H9 (cell line): ENCODE measurements around the gene PPP2R2B. TPM values are rescaled to one million over a fixed set of nuclear protein-coding genes. Genes with fewer than 3 reads are reported as not detected.

Experiments used
- DNase-seq: peaks from one replicate; pipeline ENCODE4 v3.0.0-alpha.2; 2017
- H2AFZ ChIP-seq: one replicate; pipeline ENCODE4 v1.6.1; 2013; ENCODE audit warnings: mild to moderate bottlenecking, low read length, control low read depth, moderate library complexity
- H2AK5ac ChIP-seq: 2 replicates; pipeline ENCODE4 v1.6.1; 2013; ENCODE audit warnings: low read length, control low read depth, mixed read lengths; ENCODE audit not compliant: insufficient read length
- H2BK120ac ChIP-seq: one replicate; pipeline ENCODE4 v1.6.1; 2013; ENCODE audit warnings: low read depth, mild to moderate bottlenecking, low read length, control low read depth, inconsistent platforms; ENCODE audit not compliant: poor library complexity, severe bottlenecking
- H2BK12ac ChIP-seq: 2 replicates; pipeline ENCODE4 v1.6.1; 2013; ENCODE audit warnings: low read length, control low read depth, mixed read lengths, low read depth; ENCODE audit not compliant: insufficient read length
- H2BK15ac ChIP-seq: 2 replicates; pipeline ENCODE4 v1.6.1; 2013; ENCODE audit warnings: low read depth, low read length, control low read depth
- H2BK20ac ChIP-seq: one replicate; pipeline ENCODE4 v1.6.1; 2013; ENCODE audit warnings: low read depth, mild to moderate bottlenecking, low read length, control low read depth, inconsistent platforms; ENCODE audit not compliant: poor library complexity, severe bottlenecking
- H2BK5ac ChIP-seq: 2 replicates; pipeline ENCODE4 v1.6.1; 2013; ENCODE audit warnings: low read length, control low read depth, mixed read lengths; ENCODE audit not compliant: insufficient read length
- H3K14ac ChIP-seq: 2 replicates; pipeline ENCODE4 v1.6.1; 2013; ENCODE audit warnings: low read length, control low read depth; ENCODE audit not compliant: insufficient read depth
- H3K18ac ChIP-seq: 2 replicates; pipeline ENCODE4 v1.6.1; 2013; ENCODE audit warnings: low read depth, mild to moderate bottlenecking, mixed read lengths, low read length, control low read depth; ENCODE audit not compliant: insufficient read length
- H3K23ac ChIP-seq: 2 replicates; pipeline ENCODE4 v1.6.1; 2013; ENCODE audit warnings: low read length, control low read depth, mixed read lengths, low read depth; ENCODE audit not compliant: insufficient read length
- H3K23me2 ChIP-seq: 2 replicates; pipeline ENCODE4 v1.6.1; 2013; ENCODE audit warnings: low read depth, mild to moderate bottlenecking, mixed read lengths, low read length, control low read depth; ENCODE audit not compliant: insufficient read length, poor library complexity, severe bottlenecking
- H3K27ac ChIP-seq: 2 replicates; pipeline ENCODE4 v1.5.1; 2013; ENCODE audit warnings: low read length, control low read depth, mixed read lengths, low read depth; ENCODE audit not compliant: insufficient read length
- H3K27me3 ChIP-seq: 2 replicates; pipeline ENCODE4 v1.6.1; 2013; ENCODE audit warnings: low read length, control low read depth, inconsistent platforms; ENCODE audit not compliant: insufficient read depth
- H3K4ac ChIP-seq: 2 replicates; pipeline ENCODE4 v1.6.1; 2013; ENCODE audit warnings: low read depth, mild to moderate bottlenecking, control low read depth, inconsistent platforms, low read length, moderate library complexity
- H3K4me1 ChIP-seq: 2 replicates; pipeline ENCODE4 v1.6.1; 2013; ENCODE audit warnings: low read length, control low read depth, inconsistent platforms; ENCODE audit not compliant: insufficient read depth
- H3K4me2 ChIP-seq: 2 replicates; pipeline ENCODE4 v1.6.1; 2013; ENCODE audit warnings: low read length, control low read depth, mixed read lengths; ENCODE audit not compliant: insufficient read length, insufficient read depth
- H3K56ac ChIP-seq: 2 replicates; pipeline ENCODE4 v1.6.1; 2013; ENCODE audit warnings: low read depth, mild to moderate bottlenecking, mixed read lengths, low read length, control low read depth; ENCODE audit not compliant: insufficient read length
- H3K79me1 ChIP-seq: 2 replicates; pipeline ENCODE4 v1.6.1; 2013; ENCODE audit warnings: low read depth, mild to moderate bottlenecking, moderate library complexity, low read length, control low read depth, inconsistent platforms; ENCODE audit not compliant: insufficient read depth, poor library complexity, severe bottlenecking
- H3K79me2 ChIP-seq: 2 replicates; pipeline ENCODE4 v1.6.1; 2013; ENCODE audit warnings: low read length, control low read depth, inconsistent platforms; ENCODE audit not compliant: insufficient read depth
- H3K9ac ChIP-seq: 2 replicates; pipeline ENCODE4 v1.6.1; 2013; ENCODE audit warnings: low read length, control low read depth, mixed read lengths; ENCODE audit not compliant: insufficient read length; ENCODE audit errors: extremely low read depth
- H3K9me3 ChIP-seq: one replicate; pipeline ENCODE4 v1.6.1; 2013; ENCODE audit warnings: low read depth, low read length, inconsistent platforms; ENCODE audit not compliant: control insufficient read depth
- H3T11ph ChIP-seq: one replicate; pipeline ENCODE4 v1.6.1; 2013; ENCODE audit warnings: mild to moderate bottlenecking, low read length, control low read depth, inconsistent platforms
- H4K20me1 ChIP-seq: one replicate; pipeline ENCODE4 v1.6.1; 2013; ENCODE audit not compliant: control insufficient read depth, insufficient read length, insufficient read depth
- H4K5ac ChIP-seq: 2 replicates; pipeline ENCODE4 v1.6.1; 2013; ENCODE audit warnings: low read depth, mild to moderate bottlenecking, mixed read lengths, low read length, control low read depth; ENCODE audit not compliant: insufficient read length
- H4K8ac ChIP-seq: replicated peaks from 2 replicates; pipeline ENCODE4 v1.6.1; 2013; ENCODE audit warnings: low read length, control low read depth, mixed read lengths, low read depth; ENCODE audit not compliant: insufficient read length
- H4K91ac ChIP-seq: 2 replicates; pipeline ENCODE4 v1.6.1; 2013; ENCODE audit warnings: low read depth, mild to moderate bottlenecking, moderate library complexity, mixed read lengths, low read length, control low read depth; ENCODE audit not compliant: insufficient read length
- H3K27ac Mint-ChIP-seq, 3 experiments: 2 replicates in 2 of 3; 3 replicates in 1 of 3; pipeline ENCODE4 v1.8.0; 2020 to 2021; ENCODE audit warnings: mixed read lengths in 3 of 3, mild to moderate bottlenecking in 1 of 3, moderate library complexity in 1 of 3
- H3K27me3 Mint-ChIP-seq: 2 replicates; pipeline ENCODE4 v1.8.0; 2021; ENCODE audit warnings: low read depth, mild to moderate bottlenecking, moderate library complexity, mixed read lengths
- H3K36me3 Mint-ChIP-seq, 3 experiments: 2 replicates in 2 of 3; 3 replicates in 1 of 3; pipeline ENCODE4 v1.8.0; 2020 to 2021; ENCODE audit warnings: low read depth in 3 of 3, mixed read lengths in 3 of 3; ENCODE audit not compliant: insufficient read depth in 1 of 3
- H3K4me1 Mint-ChIP-seq, 2 experiments: 2 replicates each; pipeline ENCODE4 v1.8.0; 2020; ENCODE audit warnings: mixed read lengths in 2 of 2
- H3K4me3 Mint-ChIP-seq, 2 experiments: 2 replicates in 1 of 2; 3 replicates in 1 of 2; pipeline ENCODE4 v1.8.0; 2020 to 2021; ENCODE audit warnings: mild to moderate bottlenecking in 2 of 2, mixed read lengths in 2 of 2, moderate library complexity in 1 of 2
- H3K9me3 Mint-ChIP-seq, 2 experiments: 2 replicates in 1 of 2; 3 replicates in 1 of 2; pipeline ENCODE4 v1.8.0; 2020; ENCODE audit warnings: mild to moderate bottlenecking in 2 of 2, mixed read lengths in 2 of 2, moderate library complexity in 1 of 2
- CTCF ChIP-seq: fragments of 200-600 bp; sonication (generic); conservative IDR thresholded peaks from 3 replicates; pipeline ENCODE4 v1.8.0; 2021; ENCODE audit warnings: antibody characterized with exemption, mild to moderate bottlenecking
- WGBS: extraction: QIAGEN DNeasy Blood & Tissue Kit; methylation state at CpG from one replicate; pipeline ENCODE4 v1.1.7; 2013; ENCODE audit warnings: missing lambda C conversion rate, low lambda C conversion rate, mixed read lengths; ENCODE audit not compliant: insufficient read length; ENCODE audit errors: extremely low coverage; 5-methylcytosine and 5-hydroxymethylcytosine counted together
- total RNA-seq: library from RNA; stranded (reverse); gene quantifications from 2 replicates; pipeline ENCODE4 v1.2.1, GENCODE V29; 2021

Gene PPP2R2B
- total RNA-seq, 1 experiment from 2014 or later, result 14.3 TPM

GRCh38 chr5:146695646-146696045 lies 182.9 kb downstream of the PPP2R2B start:
- H2BK15ac ChIP-seq, result no peak overlapping the region
- H3K79me2 ChIP-seq, result no peaks in the 10 kb centered on the region
- no peak overlapping the region for H2BK5ac ChIP-seq
- H3K18ac ChIP-seq, result no peak overlapping the region
- H3K4ac ChIP-seq, result no peak overlapping the region
- H2BK120ac ChIP-seq, result no peak overlapping the region
- no peak overlapping the region for H2BK20ac ChIP-seq
- H3K4me2 ChIP-seq, result no peak overlapping the region
- no peak overlapping the region for H2BK12ac ChIP-seq
- peaks cover 0 to 13% (median 10%) of the 10 kb centered on the region in 3 experiments; a peak in 4 of 7 replicates for H3K36me3 Mint-ChIP-seq
- H3K23me2 ChIP-seq, result no peaks in the 10 kb centered on the region
- H3K27ac Mint-ChIP-seq, result no peak overlapping the region
- H4K91ac ChIP-seq, result no peak overlapping the region
- no peaks in the 10 kb centered on the region for H3K9me3 Mint-ChIP-seq
- H4K20me1 ChIP-seq, result no peaks in the 10 kb centered on the region
- H3K4me1 Mint-ChIP-seq, result peaks cover 19% of the 10 kb centered on the region in 2 experiments
- H3K9ac ChIP-seq, result no peak overlapping the region
- H3T11ph ChIP-seq, result no peak overlapping the region
- H3K23ac ChIP-seq, result no peak overlapping the region
- no peaks in the 10 kb centered on the region for H3K27me3 Mint-ChIP-seq
- no peak overlapping the region for H2AFZ ChIP-seq
- no peak for TF ChIP-seq CTCF
- H4K8ac ChIP-seq, result no peak overlapping the region
- H3K14ac ChIP-seq, result no peak overlapping the region
- peaks cover 2% of the 10 kb centered on the region; the same call in 1 of the 2 replicates for H3K4me1 ChIP-seq
- no peak overlapping the region for H3K4me3 Mint-ChIP-seq
- DNase-seq, result no peak
- no peak overlapping the region for H2AK5ac ChIP-seq
- WGBS, result no CpG with 5 or more reads among the region's 1 CpG
- H3K56ac ChIP-seq, result no peak overlapping the region
- no peaks in the 10 kb centered on the region for H3K79me1 ChIP-seq
- H4K5ac ChIP-seq, result no peak overlapping the region
- H3K27me3 ChIP-seq, result no peaks in the 10 kb centered on the region
- H3K27ac ChIP-seq, result no peak overlapping the region
- no peaks in the 10 kb centered on the region for H3K9me3 ChIP-seq
